Measurements from ENCODE around the gene CRABP2.

CRABP2 gene

GRCh38 chr1:156741481-156741983 lies 36.1 kb upstream of the CRABP2 start:
- no peak for DNase-seq (ENCODE audit: low read depth)

- DNase-seq (ENCODE audit: low read depth) = peak; percentile 98
Measured at GRCh38 chr1:156740741-156741480, 35.5 kb upstream of the CRABP2 start, which contains the start of gene MRPL24. Gene MRPL24 (minus strand): TSS chr1:156741088. CDS start chr1:156738704, 2,384 bp downstream.

- DNase-seq (ENCODE audit: low read depth) = no peak
Measured at GRCh38 chr1:156740237-156740740, 34.9 kb upstream of the CRABP2 start.

- no peak for DNase-seq (ENCODE audit: low read depth)
Measured at GRCh38 chr1:156738916-156739315, 33.5 kb upstream of the CRABP2 start.

GRCh38 chr1:156738407-156738806 lies 33.0 kb upstream of the CRABP2 start:
- no peak for DNase-seq (ENCODE audit: low read depth)

GRCh38 chr1:156733989-156734584 lies 28.7 kb upstream of the CRABP2 start:
- no peak for DNase-seq (ENCODE audit: low read depth)

- DNase-seq (ENCODE audit: low read depth) = peak; percentile 95
Measured at GRCh38 chr1:156728599-156729462, 23.4 kb upstream of the CRABP2 start, which contains the start of gene ISG20L2. Gene ISG20L2 (minus strand): TSS chr1:156728766. CDS start chr1:156727652, 1,114 bp downstream.

GRCh38 chr1:156727926-156728598 lies 22.7 kb upstream of the CRABP2 start, which contains the start of gene METTL25B:
Gene METTL25B (plus strand): TSS chr1:156728469. CDS start chr1:156729105, 636 bp downstream.
- peak; percentile 60 for DNase-seq (ENCODE audit: low read depth)

GRCh38 chr1:156727492-156727891 lies 22.1 kb upstream of the CRABP2 start:
- DNase-seq (ENCODE audit: low read depth) = no peak

- no peak for DNase-seq (ENCODE audit: low read depth)
Measured at GRCh38 chr1:156726549-156727226, 21.3 kb upstream of the CRABP2 start.

- peak; percentile 54 for DNase-seq (ENCODE audit: low read depth)
Measured at GRCh38 chr1:156725683-156726280, 20.4 kb upstream of the CRABP2 start.

GRCh38 chr1:156721535-156721934 lies 16.2 kb upstream of the CRABP2 start:
- no peak for DNase-seq (ENCODE audit: low read depth)

- DNase-seq (ENCODE audit: low read depth) = no peak
Measured at GRCh38 chr1:156721131-156721530, 15.7 kb upstream of the CRABP2 start.

- no peak for DNase-seq (ENCODE audit: low read depth)
Measured at GRCh38 chr1:156717351-156717750, 12.0 kb upstream of the CRABP2 start.

GRCh38 chr1:156714830-156715229 lies 9.4 kb upstream of the CRABP2 start:
- DNase-seq (ENCODE audit: low read depth) = no peak

GRCh38 chr1:156712626-156713025 lies 7.2 kb upstream of the CRABP2 start:
- DNase-seq (ENCODE audit: low read depth) = no peak

GRCh38 chr1:156711011-156711817 lies 5.8 kb upstream of the CRABP2 start:
- DNase-seq (ENCODE audit: low read depth) = no peak

- DNase-seq (ENCODE audit: low read depth) = no peak
Measured at GRCh38 chr1:156709757-156710489, 4.5 kb upstream of the CRABP2 start.

- no peak for DNase-seq (ENCODE audit: low read depth)
Measured at GRCh38 chr1:156709031-156709430, 3.6 kb upstream of the CRABP2 start.
